H1 (cell line): ENCODE results near the gene RUNX1. TPM values are rescaled to one million over a fixed set of nuclear protein-coding genes. Genes with fewer than 3 reads are reported as not detected.

Experiments
- CTCF ChIA-PET: fragments of 300-600 bp; sonication (Branson Sonifier 250); formaldehyde crosslinking; loops from one replicate; lab custom pipeline; 2021; ENCODE audit not compliant: partially characterized antibody; lab: Charles Lee
- POLR2A ChIA-PET: fragments of 300-600 bp; sonication (Branson Sonifier 250); formaldehyde crosslinking; loops from one replicate; lab custom pipeline; 2021; ENCODE audit warnings: inconsistent platforms; ENCODE audit not compliant: partially characterized antibody; lab: Charles Lee
- DNase-seq, 2 experiments: peaks; one replicate each; pipeline versions ENCODE4 v3.0.0 to v3.0.0-alpha.2; 2010 to 2022; ENCODE audit warnings: low spot score in 2 of 2, low read depth in 1 of 2, mixed read lengths in 1 of 2
- FAIRE-seq: peaks from 2 replicates; lab custom pipeline; 2011; peaks lifted over from hg19 to GRCh38; lab: Jason Lieb, UNC
- H2AFZ ChIP-seq: 2 replicates; pipeline ENCODE4 v1.8.1; 2012; ENCODE audit warnings: low read length, inconsistent platforms
- H2AK5ac ChIP-seq: 2 replicates; pipeline ENCODE4 v1.6.1; 2013; ENCODE audit warnings: low read depth, low read length
- H2BK120ac ChIP-seq: replicated peaks from 2 replicates; pipeline ENCODE3; 2013; ENCODE audit warnings: low read depth, low read length, inconsistent platforms
- H2BK12ac ChIP-seq: 2 replicates; pipeline ENCODE4 v1.6.1; 2013; ENCODE audit warnings: low read depth, low read length
- H2BK15ac ChIP-seq: 2 replicates; pipeline ENCODE4 v1.6.1; 2013; ENCODE audit warnings: low read length
- H2BK20ac ChIP-seq: 2 replicates; pipeline ENCODE4 v1.6.1; 2013; ENCODE audit warnings: low read length
- H2BK5ac ChIP-seq: 2 replicates; pipeline ENCODE4 v1.6.1; 2013; ENCODE audit warnings: low read depth, low read length
- H3K14ac ChIP-seq: 2 replicates; pipeline ENCODE4 v1.6.1; 2013; ENCODE audit warnings: inconsistent platforms; ENCODE audit not compliant: insufficient read length
- H3K18ac ChIP-seq: 2 replicates; pipeline ENCODE4 v1.6.1; 2013; ENCODE audit warnings: low read length; ENCODE audit errors: extremely low read depth
- H3K23ac ChIP-seq: 2 replicates; pipeline ENCODE4 v1.6.1; 2013; ENCODE audit warnings: inconsistent platforms; ENCODE audit not compliant: insufficient read length
- H3K23me2 ChIP-seq: 2 replicates; pipeline ENCODE4 v1.6.1; 2013; ENCODE audit warnings: low read depth, low read length
- H3K27ac ChIP-seq: 2 replicates; pipeline ENCODE4 v1.6.1; 2011; ENCODE audit warnings: low read depth, low read length, inconsistent platforms
- H3K27me3 ChIP-seq, 4 experiments: replicated peaks in 1 of 4; 1 replicate in 1 of 4; 2 replicates in 3 of 4; pipeline versions ENCODE4 v1.6.1 to v1.8.1; 2011 to 2013; ENCODE audit warnings: low read length in 3 of 4, mild to moderate bottlenecking in 3 of 4, inconsistent platforms in 2 of 4, mixed read lengths in 2 of 4, moderate library complexity in 1 of 4; ENCODE audit not compliant: control insufficient read depth in 3 of 4, insufficient read depth in 3 of 4; ENCODE audit errors: extremely low read depth in 1 of 4
- H3K36me3 ChIP-seq, 4 experiments: 2 replicates each; pipeline versions ENCODE4 v1.6.1 to v1.8.1; 2011 to 2013; ENCODE audit warnings: mild to moderate bottlenecking in 4 of 4, low read length in 3 of 4, moderate library complexity in 2 of 4, control low read depth in 1 of 4, inconsistent platforms in 1 of 4; ENCODE audit not compliant: insufficient read depth in 4 of 4, control insufficient read depth in 2 of 4
- H3K4ac ChIP-seq: replicated peaks from 2 replicates; pipeline ENCODE3; 2013; ENCODE audit warnings: low read length, low read depth, mixed read lengths, inconsistent platforms; ENCODE audit not compliant: insufficient read length
- H3K4me1 ChIP-seq, 4 experiments: replicated peaks in 1 of 4; 1 replicate in 1 of 4; 2 replicates in 3 of 4; pipeline versions ENCODE4 v1.6.1 to v1.8.1; 2011 to 2013; ENCODE audit warnings: low read length in 3 of 4, inconsistent platforms in 2 of 4, mixed read lengths in 1 of 4; ENCODE audit not compliant: insufficient read depth in 4 of 4, control insufficient read depth in 3 of 4
- H3K4me2 ChIP-seq, 2 experiments: 2 replicates each; pipeline versions ENCODE4 v1.6.1 to v1.8.1; 2011 to 2013; ENCODE audit warnings: low read depth in 2 of 2, low read length in 2 of 2, control low read depth in 1 of 2, inconsistent platforms in 1 of 2, mild to moderate bottlenecking in 1 of 2; ENCODE audit not compliant: insufficient read depth in 1 of 2
- H3K4me3 ChIP-seq, 4 experiments: fragments of 200-600, 300-600 bp in 1 of 4; sonication (generic), shearing (Covaris generic), sonication (Bioruptor Twin) in 1 of 4; 2 replicates each; pipeline versions ENCODE4 v1.5.1 to v1.8.1; 2011 to 2016; ENCODE audit warnings: low read length in 4 of 4, low read depth in 3 of 4, control low read depth in 2 of 4, inconsistent platforms in 2 of 4, mild to moderate bottlenecking in 2 of 4, mixed read lengths in 1 of 4, moderate library complexity in 1 of 4; ENCODE audit not compliant: insufficient read depth in 2 of 4; ENCODE audit errors: extremely low read depth in 1 of 4
- H3K56ac ChIP-seq: replicated peaks from 2 replicates; pipeline ENCODE3; 2013; ENCODE audit warnings: low read depth, mild to moderate bottlenecking, mixed read lengths, low read length, inconsistent platforms; ENCODE audit not compliant: insufficient read length
- H3K79me1 ChIP-seq: 2 replicates; pipeline ENCODE4 v1.6.1; 2013; ENCODE audit warnings: low read depth, low read length, control low read depth
- H3K79me2 ChIP-seq, 2 experiments: 2 replicates each; pipeline versions ENCODE4 v1.6.1 to v1.8.1; 2012 to 2013; ENCODE audit warnings: low read length in 2 of 2, mild to moderate bottlenecking in 2 of 2, inconsistent platforms in 1 of 2; ENCODE audit not compliant: insufficient read depth in 2 of 2, control insufficient read depth in 1 of 2
- H3K9ac ChIP-seq, 4 experiments: replicated peaks in 1 of 4; 1 replicate in 1 of 4; 2 replicates in 3 of 4; pipeline versions ENCODE4 v1.6.1 to v1.8.1; 2011 to 2013; ENCODE audit warnings: low read depth in 3 of 4, low read length in 3 of 4, control low read depth in 2 of 4, mild to moderate bottlenecking in 2 of 4, moderate library complexity in 2 of 4, inconsistent platforms in 1 of 4; ENCODE audit errors: extremely low read depth in 1 of 4
- H3K9me3 ChIP-seq, 2 experiments: 2 replicates each; pipeline versions ENCODE4 v1.6.1 to v1.8.1; 2012 to 2013; ENCODE audit warnings: mild to moderate bottlenecking in 2 of 2, moderate library complexity in 2 of 2, control low read depth in 1 of 2, inconsistent platforms in 1 of 2, low read depth in 1 of 2, low read length in 1 of 2, mixed read lengths in 1 of 2; ENCODE audit not compliant: insufficient read depth in 2 of 2
- H4K20me1 ChIP-seq, 2 experiments: replicated peaks in 1 of 2; 2 replicates each; pipeline versions ENCODE3 to v1.8.1; 2011 to 2013; ENCODE audit warnings: inconsistent platforms in 2 of 2, low read length in 2 of 2, mild to moderate bottlenecking in 1 of 2; ENCODE audit not compliant: insufficient read depth in 2 of 2, control insufficient read depth in 1 of 2
- H4K5ac ChIP-seq: 2 replicates; pipeline ENCODE4 v1.6.1; 2013; ENCODE audit warnings: low read length, low read depth, mixed read lengths, inconsistent platforms; ENCODE audit not compliant: insufficient read length
- H4K8ac ChIP-seq: 2 replicates; pipeline ENCODE4 v1.8.0; 2013; ENCODE audit warnings: mild to moderate bottlenecking, moderate library complexity, low read length, inconsistent platforms; ENCODE audit not compliant: insufficient read depth; ENCODE audit errors: extremely low read depth
- H4K91ac ChIP-seq: replicated peaks from 2 replicates; pipeline ENCODE3; 2013; ENCODE audit warnings: low read length, mixed read lengths, inconsistent platforms; ENCODE audit not compliant: insufficient read length
- ASH2L ChIP-seq: fragments of 200-600, 300-600 bp; sonication (generic); IDR thresholded peaks from one replicate; pipeline ENCODE4 v1.7.1; 2017; ENCODE audit warnings: low read length
- CBX5 ChIP-seq: fragments of 300-800, 300-1000 bp; sonication (generic); IDR thresholded peaks from 2 replicates; pipeline ENCODE4 v1.7.1; 2016; ENCODE audit warnings: antibody characterized with exemption, low read length, low read depth
- EZH2 ChIP-seq: fragments of 200-600 bp; sonication (generic); IDR thresholded peaks from 2 replicates; pipeline ENCODE4 v1.7.1; 2012; ENCODE audit warnings: low read depth, mild to moderate bottlenecking, moderate library complexity, low read length, inconsistent platforms; ENCODE audit not compliant: severe bottlenecking
- KDM4A ChIP-seq: IDR thresholded peaks from one replicate; pipeline ENCODE4 v1.7.1; 2012; ENCODE audit warnings: low read depth, mild to moderate bottlenecking, moderate library complexity, low read length, inconsistent platforms; ENCODE audit not compliant: severe bottlenecking
- NANOG ChIP-seq: IDR thresholded peaks from 2 replicates; pipeline ENCODE4 v1.6.1; 2011; ENCODE audit warnings: low read length, low read depth, mild to moderate bottlenecking, inconsistent platforms; ENCODE audit not compliant: insufficient read depth, poor library complexity, severe bottlenecking
- NRF1 ChIP-seq: IDR thresholded peaks from 2 replicates; pipeline ENCODE4 v1.6.1; 2011; ENCODE audit warnings: mild to moderate bottlenecking, low read depth, low read length, improper control_type of control experiment
- POLR2AphosphoS5 ChIP-seq: IDR thresholded peaks from 2 replicates; pipeline ENCODE4 v1.6.1; 2011; ENCODE audit warnings: low read depth, low read length
- SIN3A ChIP-seq, 2 experiments: IDR thresholded peaks in 1 of 2; conservative IDR thresholded peaks in 1 of 2; 2 replicates each; pipeline ENCODE4 v1.6.1; 2011 to 2012; ENCODE audit warnings: low read length in 2 of 2, improper control_type of control experiment in 1 of 2, low read depth in 1 of 2, mild to moderate bottlenecking in 1 of 2
- SIRT6 ChIP-seq: IDR thresholded peaks from one replicate; pipeline ENCODE4 v1.7.1; 2012; ENCODE audit warnings: low read length, inconsistent platforms
- SP1 ChIP-seq: IDR thresholded peaks from 2 replicates; pipeline ENCODE4 v1.6.1; 2011; ENCODE audit warnings: low read depth, low read length
- SRF ChIP-seq: IDR thresholded peaks from 2 replicates; pipeline ENCODE4 v1.6.1; 2011; ENCODE audit warnings: mild to moderate bottlenecking, low read depth, low read length, moderate library complexity
- SUZ12 ChIP-seq: fragments of 200-600 bp; sonication (generic); IDR thresholded peaks from 2 replicates; pipeline ENCODE4 v1.6.1; 2012; ENCODE audit warnings: mild to moderate bottlenecking, inconsistent platforms, low read length, moderate library complexity, mixed read lengths
- TBP ChIP-seq: IDR thresholded peaks from 2 replicates; pipeline ENCODE4 v1.6.1; 2011; ENCODE audit warnings: low read depth, low read length, improper control_type of control experiment
- YY1 ChIP-seq: IDR thresholded peaks from 2 replicates; pipeline ENCODE4 v1.6.1; 2011; ENCODE audit warnings: low read depth, mild to moderate bottlenecking, low read length
- WGBS, 2 experiments: shearing (Covaris generic) in 1 of 2; methylation state at CpG; one replicate each; pipeline versions ENCODE4 v1.1.6 to v1.1.7; 2013 to 2015; ENCODE audit warnings: low lambda C conversion rate in 2 of 2, mixed read lengths in 2 of 2, inconsistent platforms in 1 of 2, low coverage in 1 of 2, missing lambda C conversion rate in 1 of 2; ENCODE audit not compliant: insufficient replicate concordance in 2 of 2, insufficient coverage in 1 of 2, insufficient read length in 1 of 2; ENCODE audit errors: extremely low coverage in 1 of 2, missing lambda C conversion rate in 1 of 2; 5-methylcytosine and 5-hydroxymethylcytosine counted together
- polyA plus RNA-seq, 7 experiments: library from polyadenylated mRNA; depleted of rRNA in 3 of 7; stranded (reverse) in 5 of 7; unstranded in 2 of 7; fragments of >200 nt in 5 of 7; fragments of 200-250 nt in 2 of 7; gene quantifications; 1 replicate in 5 of 7; 2 replicates in 1 of 7; 4 replicates in 1 of 7; pipeline versions ENCODE4 v1.2.1 to v1.2.3, GENCODE V29; 2011 to 2013; ENCODE audit warnings: missing spikeins in 2 of 7, mixed read lengths in 2 of 7
- total RNA-seq: library from RNA; stranded (reverse); fragmentation: NEBNext Ultra II Directional; extraction: Animal tissue kit (Norgen Biotek cat#: 25700); gene quantifications from 2 replicates; pipeline ENCODE4 v1.2.1, GENCODE V29; 2021
- TF ChIP-seq, protein P1 (sequence below): IDR thresholded peaks from 2 replicates; pipeline ENCODE4 v1.6.1; 2012; ENCODE audit warnings: inconsistent platforms

RUNX1 gene
- total and polyA plus RNA-seq, 2 of the 8 experiments (the other 6 are each of a cell fraction or from before 2014, with no cell fraction given), result 0.20 to 0.60 TPM

- Histone ChIP-seq H3K27ac (no peak overlapping the region), H3K14ac (no peak overlapping the region), H3K27me3 (no peaks in the 10 kb centered on the region), H2AFZ (no peak overlapping the region; the same call in 1 of the 2 replicates), H3K56ac (no peak overlapping the region), H3K9me3 (no peaks in the 10 kb centered on the region), H2BK20ac (no peak overlapping the region), H3K23me2 (no peaks in the 10 kb centered on the region), H3K79me2 (no peaks in the 10 kb centered on the region), H4K91ac (no peak overlapping the region), H3K79me1 (no peaks in the 10 kb centered on the region), H4K20me1 (no peaks in the 10 kb centered on the region), H3K36me3 (no peaks in the 10 kb centered on the region), H2AK5ac (no peak overlapping the region), H3K4me3 (no peak overlapping the region), H2BK120ac (no peak overlapping the region), H3K23ac (no peak overlapping the region), H2BK5ac (no peak overlapping the region), H2BK12ac (no peak overlapping the region), H4K5ac (no peak overlapping the region), H3K4ac (no peak overlapping the region), H3K18ac (no peak overlapping the region), H3K4me2 (no peak overlapping the region), H3K9ac (no peak overlapping the region), H4K8ac (no peak overlapping the region), H3K4me1 (no peaks in the 10 kb centered on the region), H2BK15ac (no peak overlapping the region)
- DNase-seq, result no peak
- POLR2A ChIA-PET, result no interaction called here
- CTCF ChIA-PET, result no interaction called here
- no peak for FAIRE-seq
- 97% methylated on average over 2 of the region's 2 CpGs; no CpG with 5 or more reads in 1 of the 2 experiments for WGBS, 2 experiments
- no peak for TF ChIP-seq YY1
- no peak for TF ChIP-seq SIN3A (conservative IDR thresholded peaks at IDR 0.05 in 1 of 2, IDR thresholded peaks at IDR 0.05 in 1 of 2; ENCODE audit: low read depth in 1 of 2, low read length in 2 of 2)
- TF ChIP-seq KDM4A, result no peak
- TF ChIP-seq SRF, result no peak
- TF ChIP-seq NRF1, result no peak
- no peak for TF ChIP-seq CBX5
- TF ChIP-seq NANOG, result no peak
- TF ChIP-seq SUZ12, result no peak
- no peak for TF ChIP-seq TBP
- no peak for TF ChIP-seq ASH2L
- TF ChIP-seq POLR2AphosphoS5, result no peak
- TF ChIP-seq SP1, result no peak
- TF ChIP-seq SIRT6, result no peak
- TF ChIP-seq, protein P1, sequence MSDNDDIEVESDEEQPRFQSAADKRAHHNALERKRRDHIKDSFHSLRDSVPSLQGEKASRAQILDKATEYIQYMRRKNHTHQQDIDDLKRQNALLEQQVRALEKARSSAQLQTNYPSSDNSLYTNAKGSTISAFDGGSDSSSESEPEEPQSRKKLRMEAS, result no peak
- TF ChIP-seq EZH2, result no peak
Observed at GRCh38 chr21:35095859-35096291, 46.8 kb upstream of the RUNX1 start.
